SH-SY5Y (cell line): ENCODE results near the gene MECR.

Experiments used
- GATA2 ChIP-seq: IDR thresholded peaks from 2 replicates; pipeline ENCODE4 v1.6.1; 2011; ENCODE audit warnings: mild to moderate bottlenecking, low read depth, low read length
- GATA3 ChIP-seq: IDR thresholded peaks from 2 replicates; pipeline ENCODE4 v1.6.1; 2011; ENCODE audit warnings: low read depth, mild to moderate bottlenecking, low read length, moderate library complexity

MECR gene

GRCh38 chr1:29247571-29248273 lies 17.0 kb upstream of the MECR start:
- TF ChIP-seq GATA2, result no peak
- no peak for TF ChIP-seq GATA3

GRCh38 chr1:29247044-29247443 lies 16.3 kb upstream of the MECR start:
- no peak for TF ChIP-seq GATA2
- no peak for TF ChIP-seq GATA3

GRCh38 chr1:29245876-29246275 lies 15.1 kb upstream of the MECR start:
- no peak for TF ChIP-seq GATA3
- TF ChIP-seq GATA2, result no peak

- no peak for TF ChIP-seq GATA3
- no peak for TF ChIP-seq GATA2
Measured at GRCh38 chr1:29245261-29245660, 14.5 kb upstream of the MECR start.

GRCh38 chr1:29243871-29244200 lies 13.1 kb upstream of the MECR start:
- TF ChIP-seq GATA3 (no peak), GATA2 (no peak)

GRCh38 chr1:29243023-29243870 lies 12.5 kb upstream of the MECR start:
- TF ChIP-seq GATA3 (no peak), GATA2 (no peak)

GRCh38 chr1:29240986-29241385 lies 10.3 kb upstream of the MECR start:
- TF ChIP-seq GATA3 (no peak), GATA2 (no peak)

- TF ChIP-seq GATA2 (no peak), GATA3 (no peak)
Measured at GRCh38 chr1:29240400-29240837, 9.7 kb upstream of the MECR start.

- TF ChIP-seq GATA3 (no peak), GATA2 (no peak)
Measured at GRCh38 chr1:29239142-29239541, 8.4 kb upstream of the MECR start.

GRCh38 chr1:29238620-29239002 lies 7.9 kb upstream of the MECR start:
- TF ChIP-seq GATA3 (no peak), GATA2 (no peak)

GRCh38 chr1:29237852-29238619 lies 7.3 kb upstream of the MECR start:
- TF ChIP-seq GATA3 (no peak), GATA2 (no peak)

GRCh38 chr1:29237129-29237821 lies 6.5 kb upstream of the MECR start:
- TF ChIP-seq GATA3 (no peak), GATA2 (no peak)

GRCh38 chr1:29236712-29237128 lies 6.0 kb upstream of the MECR start:
- TF ChIP-seq GATA3, result no peak
- TF ChIP-seq GATA2, result no peak
